ENCODE measurements around the gene DDX41.

The DDX41 gene

GRCh38 chr5:177468329-177468684 is 48.5 kb downstream of the DDX41 start:
- 81 to 90% methylated on average over 2 of the region's 2 CpGs for WGBS, 2 experiments
- Histone ChIP-seq H3K9me3 (ENCODE audit: control insufficient read depth, low read length) (no peaks in the 10 kb centered on the region), H3K27me3 (ENCODE audit: control insufficient read depth, insufficient read depth, low read length, poor library complexity, severe bottlenecking) (no peaks in the 10 kb centered on the region), H3K4me3 (ENCODE audit: insufficient read depth, low read depth, low read length) (no peak overlapping the region), H3K4me1 (ENCODE audit: control insufficient read depth, insufficient read depth, low read length) (peaks cover 30% of the 10 kb centered on the region), H3K27ac (ENCODE audit: insufficient read depth, low read depth, low read length, poor library complexity, severe bottlenecking) (peak overlapping the region; percentile 4), H3K36me3 (ENCODE audit: control insufficient read depth, insufficient read depth, low read length) (peaks cover 39% of the 10 kb centered on the region)

GRCh38 chr5:177467436-177467835 is 49.3 kb downstream of the DDX41 start:
- H3K27ac ChIP-seq (ENCODE audit: insufficient read depth, low read depth, low read length, poor library complexity, severe bottlenecking): no peak overlapping the region
- peaks cover 43% of the 10 kb centered on the region for H3K36me3 ChIP-seq (ENCODE audit: control insufficient read depth, insufficient read depth, low read length)
- no peaks in the 10 kb centered on the region for H3K27me3 ChIP-seq (ENCODE audit: control insufficient read depth, insufficient read depth, low read length, poor library complexity, severe bottlenecking)
- 94 to 96% methylated on average over 31 of the region's 31 CpGs for WGBS, 2 experiments
- H3K4me3 ChIP-seq (ENCODE audit: insufficient read depth, low read depth, low read length): no peak overlapping the region
- peaks cover 30% of the 10 kb centered on the region for H3K4me1 ChIP-seq (ENCODE audit: control insufficient read depth, insufficient read depth, low read length)
- H3K9me3 ChIP-seq (ENCODE audit: control insufficient read depth, low read length): no peaks in the 10 kb centered on the region

GRCh38 chr5:177466861-177467260 is 49.9 kb downstream of the DDX41 start:
- H3K27ac ChIP-seq (ENCODE audit: insufficient read depth, low read depth, low read length, poor library complexity, severe bottlenecking): no peak overlapping the region
- no peaks in the 10 kb centered on the region for H3K27me3 ChIP-seq (ENCODE audit: control insufficient read depth, insufficient read depth, low read length, poor library complexity, severe bottlenecking)
- H3K9me3 ChIP-seq (ENCODE audit: control insufficient read depth, low read length): no peaks in the 10 kb centered on the region
- H3K4me1 ChIP-seq (ENCODE audit: control insufficient read depth, insufficient read depth, low read length): peaks cover 27% of the 10 kb centered on the region
- H3K4me3 ChIP-seq (ENCODE audit: insufficient read depth, low read depth, low read length): no peak overlapping the region
- WGBS, 2 experiments: 97% methylated on average over 25 of the region's 25 CpGs
- H3K36me3 ChIP-seq (ENCODE audit: control insufficient read depth, insufficient read depth, low read length): peaks cover 48% of the 10 kb centered on the region

- peaks cover 8% of the 10 kb centered on the region for H3K4me1 ChIP-seq (ENCODE audit: control insufficient read depth, insufficient read depth, low read length)
- H3K4me3 ChIP-seq (ENCODE audit: insufficient read depth, low read depth, low read length): no peak overlapping the region
- WGBS, 2 experiments: 84 to 89% methylated on average over 9 to 11 of the region's 11 CpGs
- H3K9me3 ChIP-seq (ENCODE audit: control insufficient read depth, low read length): no peaks in the 10 kb centered on the region
- H3K36me3 ChIP-seq (ENCODE audit: control insufficient read depth, insufficient read depth, low read length): peaks cover 59% of the 10 kb centered on the region
- no peak overlapping the region for H3K27ac ChIP-seq (ENCODE audit: insufficient read depth, low read depth, low read length, poor library complexity, severe bottlenecking)
- H3K27me3 ChIP-seq (ENCODE audit: control insufficient read depth, insufficient read depth, low read length, poor library complexity, severe bottlenecking): no peaks in the 10 kb centered on the region
Observed at GRCh38 chr5:177465044-177465443, 51.7 kb downstream of the DDX41 start.

GRCh38 chr5:177462021-177462670 is 54.6 kb downstream of the DDX41 start:
- Histone ChIP-seq H3K36me3 (ENCODE audit: control insufficient read depth, insufficient read depth, low read length) (peaks cover 68% of the 10 kb centered on the region), H3K4me1 (ENCODE audit: control insufficient read depth, insufficient read depth, low read length) (peaks cover 9% of the 10 kb centered on the region), H3K4me3 (ENCODE audit: insufficient read depth, low read depth, low read length) (no peak overlapping the region), H3K27ac (ENCODE audit: insufficient read depth, low read depth, low read length, poor library complexity, severe bottlenecking) (no peak overlapping the region), H3K27me3 (ENCODE audit: control insufficient read depth, insufficient read depth, low read length, poor library complexity, severe bottlenecking) (no peaks in the 10 kb centered on the region), H3K9me3 (ENCODE audit: control insufficient read depth, low read length) (no peaks in the 10 kb centered on the region)
- 94 to 96% methylated on average over 27 of the region's 27 CpGs for WGBS, 2 experiments

Data from ectodermal cell (in vitro differentiated cells).